Duodenal mucosa (tissue), 2 donors: ENCODE data around the gene PRDM8.
"Not testable (repeated sequence)": the region's sequence is repeated elsewhere in the genome, so short reads cannot be mapped to it uniquely, and the experiment has no call there.

ENCODE experiments used
- H3K27ac ChIP-seq: one replicate; pipeline ENCODE4 v1.7.0; 2013; ENCODE audit warnings: low read depth, low read length
- H3K27me3 ChIP-seq, 2 donors: one replicate each; pipeline ENCODE4 v1.7.0; 2013; ENCODE audit warnings: low read length in 2 of 2, control low read depth in 1 of 2; ENCODE audit not compliant: insufficient read depth in 2 of 2, control insufficient read depth in 1 of 2
- H3K36me3 ChIP-seq, 2 donors: one replicate each; pipeline ENCODE4 v1.7.0; 2013; ENCODE audit warnings: low read length in 2 of 2, control low read depth in 1 of 2; ENCODE audit not compliant: insufficient read depth in 2 of 2, control insufficient read depth in 1 of 2
- H3K4me1 ChIP-seq, 2 donors: one replicate each; pipeline ENCODE4 v1.7.0; 2013; ENCODE audit warnings: low read length in 2 of 2, control low read depth in 1 of 2; ENCODE audit not compliant: insufficient read depth in 2 of 2, control insufficient read depth in 1 of 2
- H3K4me3 ChIP-seq, 2 donors: one replicate each; pipeline ENCODE4 v1.7.0; 2013; ENCODE audit warnings: low read length in 2 of 2, low read depth in 1 of 2
- H3K9ac ChIP-seq, 2 donors: one replicate each; pipeline ENCODE4 v1.7.0; 2013; ENCODE audit warnings: low read length in 2 of 2, low read depth in 1 of 2
- H3K9me3 ChIP-seq, 2 donors: one replicate each; pipeline ENCODE4 v1.7.0; 2013; ENCODE audit warnings: low read length in 2 of 2, control low read depth in 1 of 2; ENCODE audit not compliant: control insufficient read depth in 1 of 2

The PRDM8 gene

DNA sequence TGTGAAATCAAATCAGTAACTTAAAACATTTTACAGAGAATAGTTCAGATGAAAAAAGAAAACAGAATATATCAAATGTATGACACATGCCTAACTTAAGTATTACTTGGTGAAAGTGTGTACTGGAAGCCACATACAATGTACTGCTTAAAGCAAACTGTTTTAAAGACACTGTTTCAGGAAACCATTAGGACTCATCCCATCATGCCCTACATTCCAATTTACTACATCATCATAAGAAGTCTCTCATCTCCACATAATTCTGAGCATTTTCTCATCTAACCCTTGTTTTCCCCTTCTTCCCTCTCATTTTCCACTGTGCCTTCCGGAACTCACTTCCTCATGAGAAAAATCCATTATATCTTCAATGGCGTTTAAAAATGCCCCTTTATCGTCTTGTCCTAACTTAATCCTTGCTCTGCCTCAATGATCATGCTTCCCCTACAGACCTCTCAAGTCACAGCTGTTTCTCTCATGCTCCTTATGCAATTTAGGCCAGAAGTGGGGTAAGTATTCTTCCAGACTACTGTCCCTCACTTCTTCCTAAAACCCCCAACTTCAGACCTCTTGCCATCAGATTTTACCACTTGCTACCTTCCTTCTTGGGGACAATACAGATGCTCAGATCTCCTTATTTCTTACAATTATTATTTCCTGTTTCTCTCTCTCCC is 42.3 kb downstream of the PRDM8 start:
- Histone ChIP-seq H3K27ac (no peak overlapping the region), H3K9me3 (no peaks in the 10 kb centered on the region), H3K27me3 (peaks cover 6 to 9% of the 10 kb centered on the region in 2 donors), H3K9ac (no peak overlapping the region), H3K36me3 (no peaks in the 10 kb centered on the region), H3K4me3 (no peak overlapping the region), H3K4me1 (no peaks in the 10 kb centered on the region)

DNA sequence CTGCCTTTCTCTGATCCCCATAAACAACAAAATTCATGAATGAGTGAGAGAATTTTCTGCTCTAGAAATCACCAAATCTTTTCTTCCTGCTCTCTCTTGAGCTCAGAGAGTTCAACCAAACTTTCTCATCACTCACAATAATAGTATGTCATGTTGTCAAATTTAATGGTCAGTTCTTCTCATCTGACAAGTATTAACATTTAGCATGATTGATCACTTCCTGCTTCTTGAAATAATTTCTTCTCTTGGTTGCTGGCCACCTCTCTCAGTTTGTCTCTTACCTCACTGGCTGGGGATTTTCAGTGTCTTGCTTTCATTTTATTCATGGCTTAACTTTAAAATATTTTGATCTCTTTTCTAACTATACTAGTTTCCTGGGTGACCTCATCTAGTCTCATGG is 43.7 kb downstream of the PRDM8 start:
- no peaks in the 10 kb centered on the region for H3K4me1 ChIP-seq
- H3K36me3 ChIP-seq: no peaks in the 10 kb centered on the region
- no peak overlapping the region for H3K27ac ChIP-seq
- H3K9ac ChIP-seq: no peak overlapping the region
- no peak overlapping the region for H3K4me3 ChIP-seq
- peaks cover 6 to 9% of the 10 kb centered on the region in 2 donors for H3K27me3 ChIP-seq
- no peaks in the 10 kb centered on the region for H3K9me3 ChIP-seq

GRCh38 chr4:80243274-80244018 is 46.1 kb downstream of the PRDM8 start:
- H3K27me3 ChIP-seq: peaks cover 6 to 9% of the 10 kb centered on the region in 2 donors
- no peaks in the 10 kb centered on the region for H3K4me1 ChIP-seq
- H3K9me3 ChIP-seq: no peaks in the 10 kb centered on the region
- no peak overlapping the region for H3K4me3 ChIP-seq
- no peak overlapping the region for H3K27ac ChIP-seq
- no peaks in the 10 kb centered on the region for H3K36me3 ChIP-seq
- H3K9ac ChIP-seq: no peak overlapping the region

GRCh38 chr4:80247484-80247883 is 50.2 kb downstream of the PRDM8 start:
- H3K4me3 ChIP-seq, H3K9me3 ChIP-seq, H3K27ac ChIP-seq, H3K4me1 ChIP-seq, H3K9ac ChIP-seq, H3K27me3 ChIP-seq, H3K36me3 ChIP-seq: not testable (repeated sequence)

- Histone ChIP-seq H3K9me3 (no peaks in the 10 kb centered on the region), H3K36me3 (no peaks in the 10 kb centered on the region), H3K4me3 (no peak overlapping the region), H3K27me3 (no peaks in the 10 kb centered on the region), H3K9ac (no peak overlapping the region), H3K4me1 (no peaks in the 10 kb centered on the region), H3K27ac (no peak overlapping the region)
Measured at GRCh38 chr4:80249144-80249543, 51.8 kb downstream of the PRDM8 start.

GRCh38 chr4:80252427-80252826 is 55.1 kb downstream of the PRDM8 start:
- no peak overlapping the region for H3K9ac ChIP-seq
- H3K4me3 ChIP-seq: no peak overlapping the region
- no peaks in the 10 kb centered on the region for H3K36me3 ChIP-seq
- no peak overlapping the region for H3K27ac ChIP-seq
- no peaks in the 10 kb centered on the region for H3K9me3 ChIP-seq
- peaks cover 3 to 17% of the 10 kb centered on the region in 2 donors for H3K27me3 ChIP-seq
- H3K4me1 ChIP-seq: no peaks in the 10 kb centered on the region

DNA sequence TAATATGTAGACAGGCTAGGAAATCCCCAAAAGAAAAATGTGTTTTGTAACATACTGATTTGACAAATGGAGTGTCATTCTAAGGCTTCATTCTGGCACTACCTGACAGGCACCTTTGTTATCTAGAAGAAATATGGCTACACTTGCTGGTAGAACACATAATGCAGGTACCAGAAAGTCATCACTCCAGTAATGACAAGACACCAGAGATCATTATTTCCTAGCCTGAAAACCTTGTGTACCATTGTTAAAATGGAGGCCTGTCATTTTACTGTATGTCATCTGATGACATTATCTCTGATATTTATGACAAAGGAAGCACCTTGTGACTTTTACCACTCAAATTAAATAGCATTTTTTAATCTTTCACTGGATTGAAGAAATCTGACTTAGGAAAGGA is 55.6 kb downstream of the PRDM8 start:
- Histone ChIP-seq H3K9ac (no peak overlapping the region), H3K4me3 (no peak overlapping the region), H3K9me3 (no peaks in the 10 kb centered on the region), H3K27me3 (peaks cover 3 to 17% of the 10 kb centered on the region in 2 donors), H3K4me1 (no peaks in the 10 kb centered on the region), H3K27ac (no peak overlapping the region), H3K36me3 (no peaks in the 10 kb centered on the region)

DNA sequence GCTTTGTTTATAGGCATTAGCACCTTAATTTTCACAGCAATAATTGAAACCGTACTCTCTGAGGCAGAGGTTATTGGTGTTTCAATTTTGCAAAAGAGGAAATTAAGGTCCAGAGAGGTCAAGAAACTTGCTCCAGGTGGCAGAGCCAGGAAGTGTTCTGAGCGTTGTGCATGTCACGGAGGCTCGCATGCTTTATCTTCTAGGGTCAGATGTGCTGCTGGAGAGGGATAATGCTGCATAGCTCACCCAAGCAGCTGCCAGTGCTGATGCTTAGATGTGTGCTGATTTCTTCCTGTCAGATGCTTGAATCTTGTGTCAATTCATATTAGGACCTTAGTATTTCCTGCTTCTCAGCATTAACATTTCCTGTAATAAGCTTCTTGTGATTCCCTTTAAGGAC is 56.2 kb downstream of the PRDM8 start:
- no peak overlapping the region for H3K4me3 ChIP-seq
- H3K4me1 ChIP-seq: no peaks in the 10 kb centered on the region
- H3K27ac ChIP-seq: no peak overlapping the region
- H3K9ac ChIP-seq: no peak overlapping the region
- H3K36me3 ChIP-seq: no peaks in the 10 kb centered on the region
- no peaks in the 10 kb centered on the region for H3K9me3 ChIP-seq
- H3K27me3 ChIP-seq: peaks cover 3 to 17% of the 10 kb centered on the region in 2 donors
